NT2/D1 (cell line): Measurements from ENCODE around the gene NDUFC1.

Source experiments
- SUZ12 ChIP-seq: IDR thresholded peaks from 2 replicates; pipeline ENCODE4 v1.6.1; 2011; ENCODE audit not compliant: insufficient read length, insufficient read depth; ENCODE audit errors: extremely low read depth
- YY1 ChIP-seq: IDR thresholded peaks from 2 replicates; pipeline ENCODE4 v1.6.1; 2011; ENCODE audit not compliant: insufficient read length, insufficient read depth
- ZNF274 ChIP-seq: IDR thresholded peaks from 2 replicates; pipeline ENCODE4 v1.6.1; 2011; ENCODE audit warnings: mild to moderate bottlenecking, low read depth, low read length

DNA sequence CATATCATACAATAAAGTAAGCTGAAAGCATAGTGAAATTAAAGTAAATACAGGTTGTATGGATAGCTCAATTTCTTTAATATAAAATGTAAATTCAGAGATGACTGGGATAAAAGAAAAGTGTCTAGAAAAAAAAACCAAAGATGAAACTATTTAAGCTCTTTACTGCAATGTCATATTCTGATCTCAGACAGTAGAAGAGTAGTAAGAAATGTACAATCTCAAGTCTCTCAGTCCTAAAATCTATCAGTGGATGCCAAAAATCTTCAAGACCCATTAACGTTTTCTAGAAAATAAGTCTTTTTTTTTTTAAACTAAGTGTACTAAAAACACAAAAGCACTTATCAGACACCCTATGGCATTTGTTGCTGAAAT, 36.1 kb downstream of the NDUFC1 start:
- TF ChIP-seq YY1 (no peak), ZNF274 (no peak), SUZ12 (no peak)
